Urinary bladder (tissue), 4 donors: ENCODE results near the gene TRIM31. TPM values are rescaled to one million over a fixed set of nuclear protein-coding genes. Genes with fewer than 3 reads are reported as not detected.
"Not testable (repeated sequence)": the region's sequence is repeated elsewhere in the genome, so short reads cannot be mapped to it uniquely, and the experiment has no call there.

ENCODE experiments used
- DNase-seq: peaks from one replicate; pipeline ENCODE4 v3.0.0-alpha.2; 2015; ENCODE audit errors: extremely low spot score
- H3K27ac ChIP-seq: one replicate; pipeline ENCODE4 v1.5.1; 2013; ENCODE audit warnings: low read depth, mild to moderate bottlenecking, moderate library complexity
- H3K36me3 ChIP-seq: one replicate; pipeline ENCODE4 v1.6.1; 2013; ENCODE audit warnings: mild to moderate bottlenecking, moderate library complexity; ENCODE audit not compliant: insufficient read depth
- H3K4me1 ChIP-seq: one replicate; pipeline ENCODE4 v1.6.1; 2013; ENCODE audit warnings: mild to moderate bottlenecking, moderate library complexity; ENCODE audit not compliant: insufficient read depth
- H3K4me3 ChIP-seq: one replicate; pipeline ENCODE4 v1.5.1; 2013; ENCODE audit warnings: low read depth, low read length
- WGBS: extraction: QIAGEN DNeasy Blood & Tissue Kit; methylation state at CpG from one replicate; pipeline ENCODE4 v1.1.7; 2013; 5-methylcytosine and 5-hydroxymethylcytosine counted together
- polyA plus RNA-seq: library from polyadenylated mRNA; stranded (reverse); fragments of 200-250 nt; gene quantifications from one replicate; pipeline ENCODE4 v1.2.3, GENCODE V29; 2013
- total RNA-seq: library from RNA; depleted of rRNA; stranded (reverse); fragments of >200 nt; gene quantifications from one replicate; pipeline ENCODE4 v1.2.3, GENCODE V29; 2014
- donor health status: healthy with polysubstance abuse.
- donor health status: healthy.

TRIM31 gene
- total and polyA plus RNA-seq, 2 donors, result 1.3 to 9.6 TPM

GRCh38 chr6:30136570-30137286 is 23.8 kb upstream of the TRIM31 start:
- H3K4me1 ChIP-seq, result no peaks in the 10 kb centered on the region
- H3K4me3 ChIP-seq, result no peak overlapping the region
- H3K36me3 ChIP-seq, result no peaks in the 10 kb centered on the region
- WGBS, result 76% methylated on average over 11 of the region's 11 CpGs
- DNase-seq, result no peak
- H3K27ac ChIP-seq, result no peak overlapping the region

- no peaks in the 10 kb centered on the region for H3K36me3 ChIP-seq
- no peaks in the 10 kb centered on the region for H3K4me1 ChIP-seq
- no peak within 1 kb of the TSS for H3K4me3 ChIP-seq
- no peak within 1 kb of the TSS for H3K27ac ChIP-seq
- DNase-seq, result no peak
- 81% methylated on average over 4 of the region's 4 CpGs for WGBS
Measured at GRCh38 chr6:30135757-30136156, 22.9 kb upstream of the TRIM31 start, which contains the start of gene TRIM40. Gene TRIM40, plus strand, starts transcription at chr6:30136140. Its CDS starts 897 bp downstream, at chr6:30137037.

- DNase-seq, result no peak
Measured at GRCh38 chr6:30135147-30135546, 22.3 kb upstream of the TRIM31 start.

GRCh38 chr6:30131947-30132497 is 19.1 kb upstream of the TRIM31 start:
- no peak overlapping the region for H3K27ac ChIP-seq

More at GRCh38 chr6:30135147-30135546, 22.3 kb upstream of the TRIM31 start:
- Histone ChIP-seq H3K4me1 (no peaks in the 10 kb centered on the region), H3K27ac (no peak overlapping the region), H3K36me3 (no peaks in the 10 kb centered on the region), H3K4me3 (no peak overlapping the region)
- 88% methylated on average over 2 of the region's 2 CpGs for WGBS

GRCh38 chr6:30130887-30131862 is 18.3 kb upstream of the TRIM31 start:
- H3K4me3 ChIP-seq, result no peak overlapping the region
- WGBS, result 27% methylated on average over 16 of the region's 16 CpGs
- H3K36me3 ChIP-seq, result no peaks in the 10 kb centered on the region
- no peaks in the 10 kb centered on the region for H3K4me1 ChIP-seq
- H3K27ac ChIP-seq, result no peak overlapping the region
- DNase-seq, result peak; percentile 50

More at GRCh38 chr6:30131947-30132497, 19.1 kb upstream of the TRIM31 start:
- no peaks in the 10 kb centered on the region for H3K4me1 ChIP-seq
- H3K36me3 ChIP-seq, result no peaks in the 10 kb centered on the region
- no peak for DNase-seq
- no peak overlapping the region for H3K4me3 ChIP-seq
- 59% methylated on average over 2 of the region's 2 CpGs for WGBS

GRCh38 chr6:30130179-30130679 is 17.3 kb upstream of the TRIM31 start:
- no peaks in the 10 kb centered on the region for H3K36me3 ChIP-seq
- no peak overlapping the region for H3K4me3 ChIP-seq
- no peak for DNase-seq
- WGBS, result 63% methylated on average over 4 of the region's 4 CpGs
- H3K27ac ChIP-seq, result no peak overlapping the region
- H3K4me1 ChIP-seq, result no peaks in the 10 kb centered on the region

GRCh38 chr6:30129265-30130178 is 16.6 kb upstream of the TRIM31 start:
- no peaks in the 10 kb centered on the region for H3K4me1 ChIP-seq
- WGBS, result 47% methylated on average over 10 of the region's 10 CpGs
- H3K4me3 ChIP-seq, result no peak overlapping the region
- no peak overlapping the region for H3K27ac ChIP-seq
- DNase-seq, result no peak
- H3K36me3 ChIP-seq, result no peaks in the 10 kb centered on the region

- H3K4me3 ChIP-seq, result no peak overlapping the region
- 7% methylated on average over 50 of the region's 50 CpGs for WGBS
- no peaks in the 10 kb centered on the region for H3K36me3 ChIP-seq
- no peak overlapping the region for H3K27ac ChIP-seq
- no peak for DNase-seq
- no peaks in the 10 kb centered on the region for H3K4me1 ChIP-seq
Measured at GRCh38 chr6:30127238-30128093, 14.6 kb upstream of the TRIM31 start.

- peak overlapping the region; percentile 29 for H3K27ac ChIP-seq
- no peak for DNase-seq
- 76% methylated on average over 2 of the region's 2 CpGs for WGBS
- no peaks in the 10 kb centered on the region for H3K36me3 ChIP-seq
- no peaks in the 10 kb centered on the region for H3K4me1 ChIP-seq
- no peak overlapping the region for H3K4me3 ChIP-seq
Measured at GRCh38 chr6:30122515-30122914, 9.6 kb upstream of the TRIM31 start.

GRCh38 chr6:30121446-30122366 is 8.8 kb upstream of the TRIM31 start:
- Histone ChIP-seq H3K27ac (no peak overlapping the region), H3K4me1 (no peaks in the 10 kb centered on the region), H3K4me3 (no peak overlapping the region), H3K36me3 (no peaks in the 10 kb centered on the region)
- no peak for DNase-seq
- 86% methylated on average over 10 of the region's 10 CpGs for WGBS

- H3K27ac ChIP-seq, H3K36me3 ChIP-seq, H3K4me1 ChIP-seq, DNase-seq, H3K4me3 ChIP-seq: not testable (repeated sequence)
- 90% methylated on average over 5 of the region's 5 CpGs for WGBS
Measured at GRCh38 chr6:30118691-30119090, 5.8 kb upstream of the TRIM31 start.
